Stimulated activated CD8-positive, alpha-beta memory T cell treated with anti-CD3 and anti-CD28 coated beads, Interleukin-4, amount 100 ng/mL, for 4 hours (primary cell): Measurements from ENCODE around the gene ANK3.
"Not testable (repeated sequence)": the region's sequence is repeated elsewhere in the genome, so short reads cannot be mapped to it uniquely, and the experiment has no call there.

Experiments
- DNase-seq, 2 donors: peaks; one replicate each; pipeline ENCODE4 v3.0.0-alpha.2; 2020; ENCODE audit warnings: low read depth in 2 of 2, low spot score in 1 of 2

ANK3 gene

GRCh38 chr10:60310740-60311139, 78.9 kb downstream of the ANK3 start:
- no peak for DNase-seq

DNA sequence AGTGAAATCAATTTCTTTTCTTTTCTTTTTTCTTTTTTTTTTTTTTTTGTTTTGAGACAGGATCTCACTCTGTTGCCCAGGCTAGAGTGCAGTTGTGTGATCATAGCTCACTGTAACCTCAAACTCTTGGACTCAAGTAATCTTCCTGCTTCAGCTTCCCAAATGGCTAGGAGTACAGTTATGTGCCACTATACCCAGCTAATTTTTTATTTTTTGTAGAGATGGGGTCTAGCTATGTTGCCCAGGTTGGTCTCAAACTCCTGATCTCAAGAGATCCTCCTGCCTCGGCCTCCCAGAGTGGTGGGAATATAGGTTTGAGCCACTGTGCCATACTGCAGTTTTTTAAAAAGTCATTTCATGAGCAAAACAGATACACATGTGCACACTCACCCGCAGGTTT, 79.8 kb downstream of the ANK3 start:
- DNase-seq, result no peak

- DNase-seq, result no peak
These were observed 80.3 kb downstream of the ANK3 start for GRCh38 chr10:60309371-60309770.

- no peak for DNase-seq
These were observed 84.2 kb downstream of the ANK3 start for GRCh38 chr10:60305380-60305892.

DNA sequence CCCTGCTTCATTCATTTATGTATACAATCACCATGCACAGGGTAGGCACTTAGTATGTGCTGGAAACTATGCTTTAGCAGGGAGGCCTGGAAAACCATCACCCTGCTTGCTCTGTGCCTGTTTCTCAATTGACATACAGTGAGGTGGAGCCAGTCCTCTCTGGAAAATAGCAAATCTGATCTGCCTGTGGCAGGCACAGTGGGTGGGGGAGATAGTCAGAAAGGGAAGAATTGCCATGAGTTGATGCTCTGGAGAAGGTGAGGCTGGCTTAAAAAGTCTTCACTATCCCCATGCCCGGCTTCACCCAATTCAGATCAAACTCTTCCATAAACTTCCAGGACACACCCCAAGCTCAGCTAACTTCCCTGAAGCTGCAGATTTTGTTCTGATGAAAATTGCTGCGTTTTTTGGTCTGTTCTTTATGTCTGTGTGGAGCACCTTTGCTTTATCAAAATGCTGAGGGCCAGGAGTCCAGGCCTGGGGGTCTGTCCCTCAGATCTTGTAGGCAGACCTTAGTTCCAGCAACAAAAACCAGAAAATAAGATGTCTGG, 84.8 kb downstream of the ANK3 start:
- DNase-seq, result no peak

DNA sequence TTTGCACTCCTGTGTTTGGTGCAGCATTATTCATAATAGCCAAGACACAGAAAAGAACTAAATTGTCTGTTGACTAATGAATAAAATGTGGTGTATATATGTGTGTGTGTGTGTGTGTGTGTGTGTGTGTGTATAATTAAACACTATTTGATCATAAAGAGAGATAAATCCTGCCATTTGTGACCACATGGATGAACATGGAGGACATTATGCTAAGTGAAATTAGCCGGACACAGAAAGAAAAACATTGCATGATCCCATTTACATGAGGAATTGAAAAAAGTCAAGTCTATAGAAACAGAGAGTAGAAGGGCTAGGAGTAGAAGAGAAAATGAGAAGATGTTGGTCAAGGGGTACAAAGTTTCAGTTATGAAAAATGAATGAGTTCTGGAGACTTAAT, 85.9 kb downstream of the ANK3 start:
- DNase-seq, result no peak

GRCh38 chr10:60299961-60300883, 89.5 kb downstream of the ANK3 start:
- DNase-seq, result no peak

DNA sequence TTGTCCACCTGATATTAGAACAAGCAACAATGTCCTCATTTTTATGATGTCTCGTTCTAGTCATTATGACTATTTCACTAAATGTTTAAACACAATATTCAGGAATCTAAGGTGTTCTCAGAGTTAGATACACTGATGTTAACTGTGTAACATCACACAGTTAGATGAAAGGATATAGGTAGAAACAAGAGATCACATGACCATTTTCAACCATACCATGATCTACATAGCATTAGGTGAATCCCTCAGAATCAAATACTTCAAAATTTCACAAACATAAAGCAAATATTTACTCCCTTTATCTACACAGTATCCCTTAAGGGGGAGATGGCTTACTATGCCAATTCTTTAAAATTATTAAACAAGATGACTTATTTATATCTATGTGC, 90.3 kb downstream of the ANK3 start:
- no peak for DNase-seq

DNA sequence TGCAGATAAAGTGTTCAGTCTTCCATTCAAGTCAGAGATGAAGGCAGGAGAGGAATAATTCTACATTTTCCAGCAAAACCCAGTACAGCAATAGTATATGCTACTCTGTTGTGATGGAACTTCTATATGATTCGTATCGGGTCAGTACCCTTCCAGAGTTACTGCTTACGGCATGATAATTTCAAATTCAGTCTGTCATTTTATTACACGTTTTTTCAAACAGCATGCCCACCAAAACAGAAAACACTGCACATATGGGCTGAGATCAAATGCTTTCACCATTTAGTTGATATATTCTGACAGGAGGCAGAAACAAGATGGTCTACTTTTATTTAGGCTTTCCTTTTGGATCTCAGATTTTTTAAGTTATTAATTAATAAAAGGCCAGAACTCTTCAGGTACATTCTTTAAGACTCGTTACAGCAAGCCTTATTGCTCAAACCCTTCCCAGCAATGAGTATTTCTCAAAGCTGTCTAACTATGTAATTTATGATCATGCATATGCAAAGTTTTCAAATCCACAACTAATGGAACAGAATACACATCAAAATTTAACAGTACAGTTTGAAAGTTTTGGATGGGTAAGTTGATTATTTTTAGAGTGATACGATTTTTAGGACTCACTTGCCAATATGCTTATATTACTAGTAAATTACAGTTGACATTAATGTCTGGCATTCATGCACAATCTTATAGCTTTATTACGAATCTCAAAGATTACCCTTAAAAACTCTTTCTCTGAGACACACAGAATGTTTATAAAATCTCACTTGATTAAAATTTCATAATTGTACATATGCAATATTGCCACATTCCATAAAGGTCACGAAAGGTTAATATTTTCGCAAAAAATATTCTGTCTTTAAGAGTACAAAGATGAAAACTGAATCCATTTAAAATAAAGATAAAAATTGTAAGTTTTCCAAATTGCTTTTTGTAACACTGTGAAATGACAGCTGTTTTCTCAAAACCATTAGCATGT, 91.0 kb downstream of the ANK3 start:
- no peak for DNase-seq

DNA sequence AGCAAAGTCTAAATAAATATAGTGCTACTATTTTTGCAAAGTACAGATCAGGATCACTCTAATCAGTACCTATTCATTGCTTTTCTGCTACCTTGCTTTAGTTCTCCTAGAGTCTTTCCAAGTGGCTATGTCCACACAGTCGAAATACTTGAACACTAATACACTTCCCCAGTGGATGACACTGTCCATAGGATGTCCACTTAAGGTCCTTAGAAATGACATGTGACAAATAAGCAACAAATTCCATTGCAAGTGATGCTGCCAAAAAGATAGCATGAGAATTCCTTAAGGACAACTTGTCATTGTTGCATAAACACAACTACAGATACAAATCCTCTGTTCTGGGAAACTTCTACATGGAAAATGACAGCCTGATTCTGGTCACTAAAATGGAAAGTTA, 93.6 kb downstream of the ANK3 start:
- DNase-seq, result no peak

DNA sequence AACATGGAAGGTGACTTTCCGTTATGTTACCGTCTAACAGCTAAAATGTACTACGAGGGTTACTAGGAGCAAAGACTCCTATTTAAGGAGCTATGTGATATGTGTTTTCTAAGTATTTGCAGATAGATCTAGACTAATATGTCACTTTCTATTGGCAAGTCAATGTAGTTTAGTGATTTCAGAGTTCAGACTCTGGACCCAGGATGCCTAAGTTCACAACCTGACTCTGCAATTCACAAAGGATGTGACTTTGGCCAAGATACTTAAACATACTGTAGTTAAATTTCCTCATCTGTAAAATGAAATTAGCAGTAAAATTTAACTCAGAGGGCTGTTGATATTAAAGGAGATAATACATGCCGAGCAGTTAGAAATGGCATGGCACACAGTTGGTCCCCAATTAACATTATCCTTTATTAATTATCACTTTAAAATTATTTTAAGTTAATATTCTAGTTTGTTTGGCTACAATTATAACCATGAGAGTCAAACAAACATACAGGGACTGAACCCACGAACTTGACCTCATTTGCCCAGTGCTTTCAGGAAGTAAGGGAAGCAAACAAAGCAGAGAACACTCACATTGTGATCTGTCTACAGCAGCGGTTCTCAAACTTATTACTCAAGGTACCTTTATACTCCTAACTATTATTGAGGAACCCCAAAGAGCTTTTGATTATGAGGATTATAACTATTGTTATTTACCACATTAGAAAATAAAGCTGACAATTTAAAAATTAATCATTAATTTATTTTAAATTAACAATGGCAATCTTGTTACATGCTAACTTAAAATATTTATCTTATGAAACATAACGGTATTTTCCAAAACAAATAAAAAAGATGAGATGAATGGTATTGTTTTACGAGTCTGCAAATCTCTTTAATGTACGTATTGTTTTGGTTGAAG, 94.4 kb downstream of the ANK3 start:
- no peak for DNase-seq

DNA sequence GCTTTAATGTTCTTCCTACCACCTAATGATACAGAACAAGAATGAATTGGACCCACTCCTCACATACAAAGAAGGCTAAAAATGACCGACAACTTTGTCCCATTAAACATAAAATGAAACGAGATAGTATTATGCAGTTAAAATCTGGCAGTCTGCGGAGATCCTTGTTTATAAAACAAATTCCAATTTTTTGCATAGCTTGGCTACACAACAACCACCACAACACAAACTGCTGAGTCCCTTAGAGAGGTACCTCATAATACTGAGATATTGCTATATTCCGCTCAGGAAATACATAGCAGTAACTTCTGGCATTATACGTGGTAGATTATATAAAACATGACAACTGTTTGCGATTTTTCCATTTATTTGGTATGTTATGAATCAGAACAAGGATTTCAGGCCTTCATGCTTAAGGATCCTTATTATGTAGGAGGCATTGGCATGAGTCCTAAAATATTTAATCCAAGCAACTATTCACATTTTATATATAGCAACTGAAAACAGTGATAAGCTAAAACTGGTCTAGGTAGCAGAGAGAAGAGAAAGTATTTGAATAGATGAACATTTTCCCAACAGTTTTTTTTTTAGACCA, 96.0 kb downstream of the ANK3 start:
- DNase-seq, result no peak

- DNase-seq, result no peak
These were observed 96.7 kb downstream of the ANK3 start for GRCh38 chr10:60292998-60293397.

- DNase-seq, result not testable (repeated sequence)
These were observed 97.1 kb downstream of the ANK3 start for GRCh38 chr10:60292536-60292935.

GRCh38 chr10:60291344-60291930, 98.2 kb downstream of the ANK3 start:
- DNase-seq, result no peak

DNA sequence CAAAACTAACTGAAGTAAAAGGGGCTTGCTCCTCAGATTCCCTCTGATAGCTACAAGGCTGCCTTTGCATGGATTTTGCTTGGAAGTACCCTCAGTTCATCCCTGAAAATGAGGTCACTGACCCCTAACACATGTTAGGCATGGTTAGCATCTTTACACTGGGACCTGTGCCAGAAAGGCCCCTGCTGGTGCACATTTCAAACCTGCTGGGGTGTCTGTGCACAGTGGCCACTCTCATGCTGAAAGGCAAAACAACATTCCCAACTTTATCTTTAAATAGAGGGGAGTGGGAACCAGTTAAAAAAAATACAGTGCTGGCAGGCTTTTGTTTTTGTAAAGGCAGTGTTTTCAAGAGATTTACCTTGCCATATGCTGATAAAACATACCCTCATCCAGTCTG, 99.1 kb downstream of the ANK3 start:
- DNase-seq, result no peak

GRCh38 chr10:60289800-60290199, 99.9 kb downstream of the ANK3 start:
- DNase-seq, result no peak

GRCh38 chr10:60288256-60288655, 101.4 kb downstream of the ANK3 start:
- no peak for DNase-seq

DNA sequence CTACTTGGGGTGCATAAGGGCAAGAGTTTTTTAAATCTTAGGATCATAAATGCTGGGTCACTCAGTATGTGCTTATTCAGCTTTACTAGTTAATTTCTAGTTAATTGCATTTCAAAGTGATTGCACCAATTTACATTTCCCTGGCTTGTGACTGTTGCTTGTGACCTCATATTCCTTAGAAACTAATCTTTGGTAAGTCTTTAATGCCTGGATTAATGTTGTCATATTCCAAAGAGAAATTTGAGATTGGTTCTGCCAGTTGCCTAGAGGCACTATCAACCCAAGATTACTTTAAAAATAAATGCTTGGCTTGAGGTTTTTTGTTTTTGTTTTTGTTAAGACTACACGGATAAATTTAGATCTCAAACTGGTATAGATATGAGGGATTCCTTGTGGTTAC, 103.1 kb downstream of the ANK3 start:
- no peak for DNase-seq

DNA sequence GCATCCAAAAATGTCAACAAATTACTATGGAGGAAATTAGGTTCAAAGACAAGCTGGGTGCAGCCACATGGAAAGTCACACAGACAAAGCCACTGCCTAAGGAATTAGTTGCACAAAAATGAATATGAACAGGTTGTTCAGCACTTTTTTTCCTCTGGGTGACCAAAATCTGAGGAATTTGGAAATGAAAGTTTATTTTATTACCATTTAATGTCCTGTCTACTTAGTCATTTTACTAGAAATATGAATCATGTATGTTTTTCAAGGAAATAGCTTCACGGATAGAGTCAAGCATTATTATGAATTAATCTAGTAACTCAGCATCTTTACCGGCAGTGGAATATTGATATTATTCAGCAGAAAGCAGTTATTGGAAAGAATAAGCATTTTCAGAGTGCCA, 106.3 kb downstream of the ANK3 start:
- no peak for DNase-seq
